HUES48 (cell line): Measurements from ENCODE around the gene EHD2.
A peak's percentile ranks its signal among the peaks of the same experiment; 100 is the strongest.

Source experiments
- H3K27ac ChIP-seq: one replicate; pipeline ENCODE4 v1.7.0; 2013; ENCODE audit warnings: low read depth, low read length, inconsistent platforms
- H3K27me3 ChIP-seq: 2 replicates; pipeline ENCODE4 v1.6.1; 2013; ENCODE audit warnings: mild to moderate bottlenecking, low read length; ENCODE audit not compliant: control insufficient read depth, insufficient read depth
- H3K36me3 ChIP-seq: 2 replicates; pipeline ENCODE4 v1.6.1; 2013; ENCODE audit warnings: low read length; ENCODE audit not compliant: control insufficient read depth, insufficient read depth
- H3K4me1 ChIP-seq: 2 replicates; pipeline ENCODE4 v1.6.1; 2013; ENCODE audit warnings: mild to moderate bottlenecking, low read length; ENCODE audit not compliant: control insufficient read depth, insufficient read depth
- H3K4me3 ChIP-seq: 2 replicates; pipeline ENCODE4 v1.5.1; 2013; ENCODE audit warnings: mild to moderate bottlenecking, low read depth, low read length
- H3K9ac ChIP-seq: 2 replicates; pipeline ENCODE4 v1.6.1; 2013; ENCODE audit warnings: mild to moderate bottlenecking, low read depth, low read length, moderate library complexity
- H3K9me3 ChIP-seq: 2 replicates; pipeline ENCODE4 v1.6.1; 2013; ENCODE audit warnings: low read length; ENCODE audit not compliant: control insufficient read depth, insufficient read depth

EHD2 gene

GRCh38 chr19:47691782-47692181, 21.4 kb upstream of the EHD2 start:
- Histone ChIP-seq H3K9ac (no peak overlapping the region), H3K9me3 (no peaks in the 10 kb centered on the region), H3K27me3 (no peaks in the 10 kb centered on the region), H3K4me1 (no peaks in the 10 kb centered on the region), H3K4me3 (no peak overlapping the region), H3K27ac (no peak overlapping the region), H3K36me3 (peaks cover 18% of the 10 kb centered on the region)

- Histone ChIP-seq H3K27ac (no peak overlapping the region), H3K9me3 (no peaks in the 10 kb centered on the region), H3K9ac (no peak overlapping the region)
Observed at GRCh38 chr19:47693489-47693888, 19.7 kb upstream of the EHD2 start.

GRCh38 chr19:47693903-47694302, 19.3 kb upstream of the EHD2 start:
- Histone ChIP-seq H3K9me3 (no peaks in the 10 kb centered on the region), H3K9ac (no peak overlapping the region), H3K27ac (no peak overlapping the region), H3K4me3 (no peak overlapping the region), H3K36me3 (peaks cover 22% of the 10 kb centered on the region), H3K27me3 (no peaks in the 10 kb centered on the region), H3K4me1 (no peaks in the 10 kb centered on the region; the same call in 1 of the 2 replicates)

More at GRCh38 chr19:47693489-47693888, 19.7 kb upstream of the EHD2 start:
- Histone ChIP-seq H3K4me3 (no peak overlapping the region), H3K27me3 (no peaks in the 10 kb centered on the region), H3K36me3 (peaks cover 18% of the 10 kb centered on the region), H3K4me1 (no peaks in the 10 kb centered on the region)

GRCh38 chr19:47694466-47695273, 18.6 kb upstream of the EHD2 start:
- H3K4me3 ChIP-seq, result no peak overlapping the region
- H3K27ac ChIP-seq, result no peak overlapping the region
- no peaks in the 10 kb centered on the region for H3K27me3 ChIP-seq
- no peaks in the 10 kb centered on the region for H3K9me3 ChIP-seq
- peaks cover 28% of the 10 kb centered on the region for H3K36me3 ChIP-seq
- H3K9ac ChIP-seq, result no peak overlapping the region
- no peaks in the 10 kb centered on the region; the same call in 1 of the 2 replicates for H3K4me1 ChIP-seq

GRCh38 chr19:47695533-47696262, 17.5 kb upstream of the EHD2 start:
- H3K9ac ChIP-seq, result no peak overlapping the region
- peaks cover 32% of the 10 kb centered on the region for H3K36me3 ChIP-seq
- no peaks in the 10 kb centered on the region for H3K9me3 ChIP-seq
- H3K4me3 ChIP-seq, result no peak overlapping the region
- H3K4me1 ChIP-seq, result no peaks in the 10 kb centered on the region; the same call in 1 of the 2 replicates
- H3K27ac ChIP-seq, result no peak overlapping the region
- H3K27me3 ChIP-seq, result no peaks in the 10 kb centered on the region

GRCh38 chr19:47696635-47697034, 16.6 kb upstream of the EHD2 start:
- H3K9ac ChIP-seq, result no peak overlapping the region
- no peaks in the 10 kb centered on the region for H3K9me3 ChIP-seq
- no peak overlapping the region for H3K27ac ChIP-seq
- H3K4me3 ChIP-seq, result no peak overlapping the region
- H3K4me1 ChIP-seq, result no peaks in the 10 kb centered on the region; the same call in 1 of the 2 replicates
- no peaks in the 10 kb centered on the region for H3K27me3 ChIP-seq
- H3K36me3 ChIP-seq, result peaks cover 31% of the 10 kb centered on the region

- Histone ChIP-seq H3K9me3 (no peaks in the 10 kb centered on the region), H3K27ac (peak overlapping the region; percentile 63), H3K9ac (no peak overlapping the region), H3K4me1 (no peaks in the 10 kb centered on the region; the same call in 1 of the 2 replicates), H3K27me3 (no peaks in the 10 kb centered on the region), H3K36me3 (peaks cover 31% of the 10 kb centered on the region), H3K4me3 (no peak overlapping the region)
Observed at GRCh38 chr19:47697863-47698609, 15.2 kb upstream of the EHD2 start.

GRCh38 chr19:47698631-47699359, 14.4 kb upstream of the EHD2 start:
- Histone ChIP-seq H3K4me1 (no peaks in the 10 kb centered on the region; the same call in 1 of the 2 replicates), H3K9ac (no peak overlapping the region), H3K9me3 (no peaks in the 10 kb centered on the region), H3K36me3 (peaks cover 34% of the 10 kb centered on the region), H3K4me3 (no peak overlapping the region), H3K27me3 (no peaks in the 10 kb centered on the region), H3K27ac (no peak overlapping the region)

- Histone ChIP-seq H3K27me3 (no peaks in the 10 kb centered on the region), H3K4me1 (no peaks in the 10 kb centered on the region; the same call in 1 of the 2 replicates), H3K9me3 (no peaks in the 10 kb centered on the region), H3K27ac (no peak overlapping the region), H3K9ac (no peak overlapping the region), H3K4me3 (no peak overlapping the region), H3K36me3 (peaks cover 34% of the 10 kb centered on the region)
Observed at GRCh38 chr19:47699360-47699917, 13.8 kb upstream of the EHD2 start.
